ENCODE measurements around the gene NRCAM.

The NRCAM gene

DNA sequence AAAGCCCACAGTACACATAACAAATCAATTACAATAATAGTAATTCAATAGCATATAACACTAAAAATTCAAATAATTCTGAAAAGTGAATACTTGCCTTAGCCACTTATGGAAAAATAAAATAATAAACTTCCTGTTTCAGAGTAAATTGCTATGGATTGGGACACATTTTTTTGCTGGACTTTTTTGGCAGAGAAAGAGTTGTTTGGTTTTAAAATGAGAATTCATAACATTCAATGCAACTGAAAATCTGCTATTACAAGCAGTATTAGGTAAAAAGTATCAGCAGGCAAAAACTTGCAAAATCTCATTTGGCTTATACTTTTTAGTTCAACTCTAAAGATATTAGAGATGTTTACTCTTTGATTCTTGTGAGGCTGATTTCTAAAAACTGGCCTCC, 141.7 kb downstream of the NRCAM start:
- no peak overlapping the region for H3K27ac ChIP-seq (ENCODE audit: low read depth, low read length)
- no peaks in the 10 kb centered on the region for H3K27me3 ChIP-seq (ENCODE audit: low read length)
- no peaks in the 10 kb centered on the region for H3F3A ChIP-seq (ENCODE audit: insufficient read depth)
- H4K20me1 ChIP-seq (ENCODE audit: low read depth, low read length) = no peaks in the 10 kb centered on the region
- H3K36me3 ChIP-seq (ENCODE audit: low read length) = no peaks in the 10 kb centered on the region
- TF ChIP-seq, protein P1, sequence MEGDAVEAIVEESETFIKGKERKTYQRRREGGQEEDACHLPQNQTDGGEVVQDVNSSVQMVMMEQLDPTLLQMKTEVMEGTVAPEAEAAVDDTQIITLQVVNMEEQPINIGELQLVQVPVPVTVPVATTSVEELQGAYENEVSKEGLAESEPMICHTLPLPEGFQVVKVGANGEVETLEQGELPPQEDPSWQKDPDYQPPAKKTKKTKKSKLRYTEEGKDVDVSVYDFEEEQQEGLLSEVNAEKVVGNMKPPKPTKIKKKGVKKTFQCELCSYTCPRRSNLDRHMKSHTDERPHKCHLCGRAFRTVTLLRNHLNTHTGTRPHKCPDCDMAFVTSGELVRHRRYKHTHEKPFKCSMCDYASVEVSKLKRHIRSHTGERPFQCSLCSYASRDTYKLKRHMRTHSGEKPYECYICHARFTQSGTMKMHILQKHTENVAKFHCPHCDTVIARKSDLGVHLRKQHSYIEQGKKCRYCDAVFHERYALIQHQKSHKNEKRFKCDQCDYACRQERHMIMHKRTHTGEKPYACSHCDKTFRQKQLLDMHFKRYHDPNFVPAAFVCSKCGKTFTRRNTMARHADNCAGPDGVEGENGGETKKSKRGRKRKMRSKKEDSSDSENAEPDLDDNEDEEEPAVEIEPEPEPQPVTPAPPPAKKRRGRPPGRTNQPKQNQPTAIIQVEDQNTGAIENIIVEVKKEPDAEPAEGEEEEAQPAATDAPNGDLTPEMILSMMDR (IDR thresholded peaks at IDR 0.05; ENCODE audit: insufficient read depth, low read length, poor library complexity, severe bottlenecking) = no peak
- TF ChIP-seq EZH2phosphoT487 (conservative IDR thresholded peaks at IDR 0.05; ENCODE audit: low read length) = no peak
- no peaks in the 10 kb centered on the region for H3K9me3 ChIP-seq (ENCODE audit: insufficient read depth, low read length)
- no peak overlapping the region for H3K4me2 ChIP-seq (ENCODE audit: low read depth, low read length, poor library complexity, severe bottlenecking)
- no peaks in the 10 kb centered on the region for H3K9me2 ChIP-seq (replicated peaks; ENCODE audit: insufficient read depth, low read length)
- no peak overlapping the region for H2AFZ ChIP-seq (ENCODE audit: low read depth, low read length, severe bottlenecking)
- no peak overlapping the region for H3K9ac ChIP-seq (ENCODE audit: low read length)
- no peaks in the 10 kb centered on the region for H3K79me2 ChIP-seq (ENCODE audit: insufficient read depth, low read length)
- H3K4me3 ChIP-seq (ENCODE audit: insufficient read depth, low read length, poor library complexity, severe bottlenecking) = no peak overlapping the region

DNA sequence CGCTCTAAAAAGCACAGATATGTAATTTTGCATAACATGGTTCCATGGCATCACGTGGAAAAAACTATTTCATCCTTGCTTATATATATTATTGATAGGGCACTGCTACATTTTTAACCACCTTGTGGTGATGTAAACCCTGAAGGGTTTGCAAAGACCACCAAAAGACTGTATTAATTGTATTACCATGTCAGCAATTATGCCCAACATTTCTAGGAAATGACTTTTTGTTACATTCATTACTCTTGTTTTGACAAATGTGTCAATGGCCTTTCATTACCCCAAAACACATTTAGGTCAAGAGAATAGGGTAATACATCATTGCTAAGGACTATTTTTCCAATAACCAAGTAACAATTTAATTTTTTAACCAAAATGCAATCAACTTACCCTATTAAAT, 142.2 kb downstream of the NRCAM start:
- Histone ChIP-seq H3K9me2 (replicated peaks; ENCODE audit: insufficient read depth, low read length) (no peaks in the 10 kb centered on the region), H3K27ac (ENCODE audit: low read depth, low read length) (no peak overlapping the region), H3K79me2 (ENCODE audit: insufficient read depth, low read length) (no peaks in the 10 kb centered on the region), H3K27me3 (ENCODE audit: low read length) (no peaks in the 10 kb centered on the region), H3K4me3 (ENCODE audit: insufficient read depth, low read length, poor library complexity, severe bottlenecking) (no peak overlapping the region), H2AFZ (ENCODE audit: low read depth, low read length, severe bottlenecking) (no peak overlapping the region), H3K9ac (ENCODE audit: low read length) (no peak overlapping the region), H3F3A (ENCODE audit: insufficient read depth) (no peaks in the 10 kb centered on the region), H3K9me3 (ENCODE audit: insufficient read depth, low read length) (no peaks in the 10 kb centered on the region), H4K20me1 (ENCODE audit: low read depth, low read length) (no peaks in the 10 kb centered on the region), H3K36me3 (ENCODE audit: low read length) (no peaks in the 10 kb centered on the region), H3K4me2 (ENCODE audit: low read depth, low read length, poor library complexity, severe bottlenecking) (no peak overlapping the region)
- no peak for TF ChIP-seq EZH2phosphoT487 (conservative IDR thresholded peaks at IDR 0.05; ENCODE audit: low read length)
- TF ChIP-seq, protein P1 (IDR thresholded peaks at IDR 0.05; ENCODE audit: insufficient read depth, low read length, poor library complexity, severe bottlenecking) = no peak

GRCh38 chr7:108313086-108313485, 143.2 kb downstream of the NRCAM start:
- no peak overlapping the region for H3K9ac ChIP-seq (ENCODE audit: low read length)
- no peak overlapping the region for H3K4me3 ChIP-seq (ENCODE audit: insufficient read depth, low read length, poor library complexity, severe bottlenecking)
- H3K36me3 ChIP-seq (ENCODE audit: low read length) = no peaks in the 10 kb centered on the region
- H3K9me2 ChIP-seq (replicated peaks; ENCODE audit: insufficient read depth, low read length) = no peaks in the 10 kb centered on the region
- H4K20me1 ChIP-seq (ENCODE audit: low read depth, low read length) = no peaks in the 10 kb centered on the region
- no peak overlapping the region for H2AFZ ChIP-seq (ENCODE audit: low read depth, low read length, severe bottlenecking)
- no peak overlapping the region for H3K27ac ChIP-seq (ENCODE audit: low read depth, low read length)
- no peaks in the 10 kb centered on the region for H3K9me3 ChIP-seq (ENCODE audit: insufficient read depth, low read length)
- no peaks in the 10 kb centered on the region for H3K79me2 ChIP-seq (ENCODE audit: insufficient read depth, low read length)
- no peaks in the 10 kb centered on the region for H3F3A ChIP-seq (ENCODE audit: insufficient read depth)
- TF ChIP-seq, protein P1 (IDR thresholded peaks at IDR 0.05; ENCODE audit: insufficient read depth, low read length, poor library complexity, severe bottlenecking) = no peak
- no peak for TF ChIP-seq EZH2phosphoT487 (conservative IDR thresholded peaks at IDR 0.05; ENCODE audit: low read length)
- no peak overlapping the region for H3K4me2 ChIP-seq (ENCODE audit: low read depth, low read length, poor library complexity, severe bottlenecking)
- no peaks in the 10 kb centered on the region for H3K27me3 ChIP-seq (ENCODE audit: low read length)

Data from SU-DHL-6 (cell line).